ENCODE measurements around the gene CSNK2A3.

Gene CSNK2A3

GRCh38 chr11:11394241-11394640 is 41.2 kb upstream of the CSNK2A3 start:
- TF ChIP-seq EZH2phosphoT487 (IDR thresholded peaks at IDR 0.05; ENCODE audit: low read depth) = no peak
- TF ChIP-seq CTCF (IDR thresholded peaks at IDR 0.05; ENCODE audit: low read depth, low read length) = no peak
- peaks cover 16% of the 10 kb centered on the region for H3K27me3 ChIP-seq (ENCODE audit: low read depth, low read length)
- no peaks in the 10 kb centered on the region for H4K20me1 ChIP-seq (ENCODE audit: insufficient read depth, low read length)

GRCh38 chr11:11391796-11392463 is 38.9 kb upstream of the CSNK2A3 start:
- Histone ChIP-seq H3K9me3 (ENCODE audit: insufficient read depth, low read length) (no peaks in the 10 kb centered on the region), H3K4me3 (ENCODE audit: low read length) (no peak overlapping the region), H3K27ac (ENCODE audit: low read length) (no peak overlapping the region), H4K20me1 (ENCODE audit: insufficient read depth, low read length) (no peaks in the 10 kb centered on the region), H3K4me2 (ENCODE audit: low read length) (no peak overlapping the region), H3K27me3 (ENCODE audit: low read depth, low read length) (peaks cover 23% of the 10 kb centered on the region), H3K9ac (ENCODE audit: low read length) (no peak overlapping the region), H3K79me2 (ENCODE audit: low read length) (no peaks in the 10 kb centered on the region), H2AFZ (ENCODE audit: low read depth, low read length) (no peak overlapping the region), H3K36me3 (replicated peaks; ENCODE audit: low read depth, low read length) (no peaks in the 10 kb centered on the region), H3K4me1 (ENCODE audit: low read length) (no peaks in the 10 kb centered on the region)
- TF ChIP-seq EZH2phosphoT487 (IDR thresholded peaks at IDR 0.05; ENCODE audit: low read depth) (no peak), CTCF (IDR thresholded peaks at IDR 0.05; ENCODE audit: low read depth, low read length) (no peak)

More at GRCh38 chr11:11394241-11394640, 41.2 kb upstream of the CSNK2A3 start:
- no peak overlapping the region for H3K27ac ChIP-seq (ENCODE audit: low read length)
- no peaks in the 10 kb centered on the region for H3K79me2 ChIP-seq (ENCODE audit: low read length)
- H3K36me3 ChIP-seq (replicated peaks; ENCODE audit: low read depth, low read length) = no peaks in the 10 kb centered on the region
- no peak overlapping the region for H3K4me2 ChIP-seq (ENCODE audit: low read length)
- H2AFZ ChIP-seq (ENCODE audit: low read depth, low read length) = no peak overlapping the region
- no peaks in the 10 kb centered on the region for H3K4me1 ChIP-seq (ENCODE audit: low read length)
- no peak overlapping the region for H3K4me3 ChIP-seq (ENCODE audit: low read length)
- no peak overlapping the region for H3K9ac ChIP-seq (ENCODE audit: low read length)
- H3K9me3 ChIP-seq (ENCODE audit: insufficient read depth, low read length) = no peaks in the 10 kb centered on the region

GRCh38 chr11:11391169-11391568 is 38.1 kb upstream of the CSNK2A3 start:
- Histone ChIP-seq H3K9me3 (ENCODE audit: insufficient read depth, low read length) (no peaks in the 10 kb centered on the region), H3K36me3 (replicated peaks; ENCODE audit: low read depth, low read length) (no peaks in the 10 kb centered on the region), H3K4me2 (ENCODE audit: low read length) (no peak overlapping the region), H3K9ac (ENCODE audit: low read length) (no peak overlapping the region), H4K20me1 (ENCODE audit: insufficient read depth, low read length) (no peaks in the 10 kb centered on the region), H3K27ac (ENCODE audit: low read length) (no peak overlapping the region), H3K4me1 (ENCODE audit: low read length) (no peaks in the 10 kb centered on the region), H3K27me3 (ENCODE audit: low read depth, low read length) (peaks cover 19% of the 10 kb centered on the region), H3K4me3 (ENCODE audit: low read length) (no peak overlapping the region), H3K79me2 (ENCODE audit: low read length) (no peaks in the 10 kb centered on the region), H2AFZ (ENCODE audit: low read depth, low read length) (no peak overlapping the region)
- TF ChIP-seq CTCF (IDR thresholded peaks at IDR 0.05; ENCODE audit: low read depth, low read length) = no peak
- no peak for TF ChIP-seq EZH2phosphoT487 (IDR thresholded peaks at IDR 0.05; ENCODE audit: low read depth)

GRCh38 chr11:11390068-11390771 is 37.2 kb upstream of the CSNK2A3 start:
- no peaks in the 10 kb centered on the region for H4K20me1 ChIP-seq (ENCODE audit: insufficient read depth, low read length)
- H3K4me2 ChIP-seq (ENCODE audit: low read length) = no peak overlapping the region
- H3K36me3 ChIP-seq (replicated peaks; ENCODE audit: low read depth, low read length) = no peaks in the 10 kb centered on the region
- TF ChIP-seq EZH2phosphoT487 (IDR thresholded peaks at IDR 0.05; ENCODE audit: low read depth) (no peak), CTCF (IDR thresholded peaks at IDR 0.05; ENCODE audit: low read depth, low read length) (no peak)
- no peak overlapping the region for H2AFZ ChIP-seq (ENCODE audit: low read depth, low read length)
- H3K79me2 ChIP-seq (ENCODE audit: low read length) = no peaks in the 10 kb centered on the region
- no peaks in the 10 kb centered on the region for H3K9me3 ChIP-seq (ENCODE audit: insufficient read depth, low read length)
- H3K9ac ChIP-seq (ENCODE audit: low read length) = no peak overlapping the region
- no peak overlapping the region for H3K27ac ChIP-seq (ENCODE audit: low read length)
- no peaks in the 10 kb centered on the region for H3K4me1 ChIP-seq (ENCODE audit: low read length)
- no peak overlapping the region for H3K4me3 ChIP-seq (ENCODE audit: low read length)
- peaks cover 18% of the 10 kb centered on the region for H3K27me3 ChIP-seq (ENCODE audit: low read depth, low read length)
